HCT116 (cell line): ENCODE data around the gene FOXL2. TPM values are rescaled to one million over a fixed set of nuclear protein-coding genes. Genes with fewer than 3 reads are reported as not detected.

Experiments used
- ATAC-seq: fragments of 200-7000 bp; cut with Tn5 transposase; 2 replicates; pipeline ENCODE4 v1.9.1; 2020; ENCODE audit warnings: mild to moderate bottlenecking, moderate library complexity
- BruUV-seq: library from RNA; stranded (reverse); fragments of 400-500 nt; replicated peaks from 2 replicates; lab custom pipeline; 2021; lab: Mats Ljungman, UMichigan
- CTCF ChIA-PET: fragments of 300-600 bp; sonication (Branson Sonifier 250); formaldehyde crosslinking; loops from one replicate; lab custom pipeline; 2021; ENCODE audit warnings: antibody characterized with exemption; lab: Charles Lee
- POLR2A ChIA-PET: fragments of 300-600, 350-600 bp; sonication (Branson Sonifier 250); formaldehyde crosslinking; loops from one replicate; lab custom pipeline; 2021; ENCODE audit warnings: antibody characterized with exemption; lab: Charles Lee
- RAD21 ChIA-PET, 2 experiments: fragments of 300-600 bp; sonication (Branson Sonifier 250); formaldehyde crosslinking; loops; one replicate each; lab custom pipeline; 2023; ENCODE audit warnings: low total read pairs in 2 of 2; ENCODE audit not compliant: uncharacterized antibody in 2 of 2, unreplicated experiment in 2 of 2, low non-redundant PET in 1 of 2; lab: Charles Lee
- DNase-seq: peaks from one replicate; pipeline ENCODE4 v3.0.0-alpha.2; 2010; ENCODE audit warnings: low read depth, low spot score
- H2AFZ ChIP-seq: fragments of 200-600 bp; shearing (Covaris generic), sonication (generic); 2 replicates; pipeline ENCODE4 v1.6.1; 2017; ENCODE audit warnings: low read depth, mixed run types, mixed read lengths, antibody characterized with exemption, low read length; ENCODE audit not compliant: poor library complexity, severe bottlenecking
- H3K27ac ChIP-seq: 2 replicates; pipeline ENCODE4 v1.5.1; 2012; ENCODE audit warnings: low read depth, low read length
- H3K27me3 ChIP-seq: fragments of 200-600 bp; sonication (generic); 2 replicates; pipeline ENCODE4 v1.6.1; 2016; ENCODE audit warnings: mixed run types, low read length, mixed read lengths; ENCODE audit not compliant: insufficient read depth
- H3K36me3 ChIP-seq, 2 experiments: fragments of 200-500 bp in 1 of 2; fragments of 200-600 bp in 1 of 2; sonication (Bioruptor generic) in 1 of 2; sonication (generic) in 1 of 2; 2 replicates each; pipeline versions ENCODE4 v1.5.1 to v1.6.1; 2014 to 2016; ENCODE audit warnings: low read length in 2 of 2, inconsistent platforms in 1 of 2, mixed read lengths in 1 of 2, mixed run types in 1 of 2; ENCODE audit not compliant: insufficient read depth in 2 of 2, control insufficient read depth in 1 of 2
- H3K4me1 ChIP-seq, 2 experiments: fragments of 200-600 bp in 1 of 2; sonication (generic) in 1 of 2; 2 replicates each; pipeline versions ENCODE4 v1.5.1 to v1.6.1; 2012 to 2017; ENCODE audit warnings: low read length in 2 of 2, inconsistent platforms in 1 of 2, mild to moderate bottlenecking in 1 of 2, mixed read lengths in 1 of 2, mixed run types in 1 of 2, moderate library complexity in 1 of 2; ENCODE audit not compliant: insufficient read depth in 2 of 2, control insufficient read depth in 1 of 2
- H3K4me2 ChIP-seq: fragments of 200-600 bp; sonication (generic); 2 replicates; pipeline ENCODE4 v1.6.1; 2017; ENCODE audit warnings: mixed run types, low read length, mixed read lengths
- H3K4me3 ChIP-seq, 2 experiments: fragments of 200-600 bp in 1 of 2; sonication (generic) in 1 of 2; replicated peaks in 1 of 2; 2 replicates each; pipeline ENCODE4 v1.5.1; 2011 to 2016; ENCODE audit warnings: low read length in 2 of 2, control low read depth in 1 of 2, low read depth in 1 of 2, mild to moderate bottlenecking in 1 of 2, mixed read lengths in 1 of 2, mixed run types in 1 of 2
- H3K79me2 ChIP-seq: fragments of 200-600 bp; sonication (generic); 2 replicates; pipeline ENCODE4 v1.6.1; 2017; ENCODE audit warnings: mild to moderate bottlenecking, mixed run types, low read length, moderate library complexity, mixed read lengths; ENCODE audit not compliant: insufficient read depth
- H3K9ac ChIP-seq: fragments of 200-600 bp; sonication (generic); 2 replicates; pipeline ENCODE4 v1.6.1; 2016; ENCODE audit warnings: low read length, mixed read lengths
- H3K9me2 ChIP-seq: fragments of 200-600 bp; sonication (generic), shearing (Covaris generic); 2 replicates; pipeline ENCODE4 v1.6.1; 2017; ENCODE audit warnings: mixed run types, mild to moderate bottlenecking, moderate library complexity; ENCODE audit not compliant: insufficient read depth
- H3K9me3 ChIP-seq, 2 experiments: fragments of 200-500 bp in 1 of 2; fragments of 200-600 bp in 1 of 2; sonication (Bioruptor generic) in 1 of 2; sonication (generic) in 1 of 2; 2 replicates each; pipeline ENCODE4 v1.6.1; 2014 to 2017; ENCODE audit warnings: low read length in 2 of 2, mixed read lengths in 2 of 2, inconsistent platforms in 1 of 2, low read depth in 1 of 2, mild to moderate bottlenecking in 1 of 2, mixed run types in 1 of 2, moderate library complexity in 1 of 2; ENCODE audit not compliant: control insufficient read depth in 1 of 2, insufficient read depth in 1 of 2
- H4K20me1 ChIP-seq: fragments of 200-600 bp; sonication (generic), shearing (Covaris generic); 2 replicates; pipeline ENCODE4 v1.6.1; 2017; ENCODE audit warnings: mixed run types, mild to moderate bottlenecking, moderate library complexity; ENCODE audit not compliant: insufficient read depth
- JUND ChIP-seq: IDR thresholded peaks from 2 replicates; pipeline ENCODE4 v1.6.1; 2012
- POLR2AphosphoS5 ChIP-seq: IDR thresholded peaks from 2 replicates; pipeline ENCODE4 v1.6.1; 2011; ENCODE audit warnings: mild to moderate bottlenecking, low read depth, low read length, moderate library complexity
- SP1 ChIP-seq: IDR thresholded peaks from 2 replicates; pipeline ENCODE4 v1.6.1; 2012; ENCODE audit warnings: low read depth
- YY1 ChIP-seq: IDR thresholded peaks from 2 replicates; pipeline ENCODE4 v1.6.1; 2011; ENCODE audit warnings: low read length, low read depth, moderate library complexity, mild to moderate bottlenecking; ENCODE audit not compliant: insufficient replicate concordance; ENCODE audit errors: extremely low read depth
- ZFX ChIP-seq: fragments of 450-650 bp; IDR thresholded peaks from 2 replicates; pipeline ENCODE4 v1.6.1; 2017
- intact Hi-C: fragments of 100-400 bp; cut with micrococcal nuclease; formaldehyde crosslinking; loops from 2 replicates; pipeline ENCODE4 v1.10.0; 2022
- total RNA-seq: library from RNA; stranded (reverse); gene quantifications from one replicate; pipeline ENCODE4 v1.2.1, GENCODE V29; 2021; ENCODE audit not compliant: unreplicated experiment
- TF ChIP-seq, protein P1 (sequence below): IDR thresholded peaks from 2 replicates; pipeline ENCODE4 v1.6.1; 2012
- TF ChIP-seq, protein P2 (sequence below): IDR thresholded peaks from 2 replicates; pipeline ENCODE4 v1.6.1; 2012; ENCODE audit warnings: low read depth

The FOXL2 gene
- total RNA-seq, 1 experiment from 2014 or later = not detected

DNA sequence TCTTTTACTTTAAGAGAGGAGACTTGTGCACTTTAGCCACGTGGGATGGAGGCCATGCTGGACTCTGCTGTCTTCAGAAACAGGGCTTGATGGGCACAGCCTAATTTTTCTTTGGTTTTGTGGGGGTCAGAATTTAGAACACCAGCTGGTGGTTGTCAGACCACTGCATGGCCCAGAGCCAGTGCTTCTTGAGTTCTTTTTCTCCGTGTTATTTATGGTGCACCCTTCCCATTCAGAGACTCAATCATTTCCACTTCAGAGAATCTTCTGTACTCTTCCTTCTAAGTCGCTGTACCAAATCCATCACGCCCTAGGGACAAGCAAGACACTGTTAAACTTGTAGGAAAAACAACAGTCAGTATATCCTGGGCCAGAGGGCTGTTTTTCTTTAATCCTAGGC lies 39.0 kb upstream of the FOXL2 start:
- H3K79me2 ChIP-seq = no peaks in the 10 kb centered on the region
- no peaks in the 10 kb centered on the region for H3K4me1 ChIP-seq
- ATAC-seq (no peak), DNase-seq (no peak)
- H3K36me3 ChIP-seq = no peaks in the 10 kb centered on the region
- H2AFZ ChIP-seq = no peak overlapping the region
- H3K4me2 ChIP-seq = no peak overlapping the region
- no peak for TF ChIP-seq POLR2AphosphoS5
- TF ChIP-seq YY1 = no peak
- TF ChIP-seq JUND = no peak
- no peak for TF ChIP-seq ZFX
- no peak for TF ChIP-seq SP1
- TF ChIP-seq, protein P1, sequence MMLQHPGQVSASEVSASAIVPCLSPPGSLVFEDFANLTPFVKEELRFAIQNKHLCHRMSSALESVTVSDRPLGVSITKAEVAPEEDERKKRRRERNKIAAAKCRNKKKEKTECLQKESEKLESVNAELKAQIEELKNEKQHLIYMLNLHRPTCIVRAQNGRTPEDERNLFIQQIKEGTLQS = no peak
- CTCF ChIA-PET = no interaction called here
- H3K27ac ChIP-seq = no peak overlapping the region
- H3K4me3 ChIP-seq = no peak overlapping the region
- H3K9ac ChIP-seq = no peak overlapping the region
- BruUV-seq = no TSS peak
- RAD21 ChIA-PET = no interaction called here
- intact Hi-C loops = no loop called here
- no peaks in the 10 kb centered on the region for H3K27me3 ChIP-seq
- no peaks in the 10 kb centered on the region for H4K20me1 ChIP-seq
- H3K9me3 ChIP-seq = no peaks in the 10 kb centered on the region
- POLR2A ChIA-PET = no interaction called here
- H3K9me2 ChIP-seq = no peaks in the 10 kb centered on the region

DNA sequence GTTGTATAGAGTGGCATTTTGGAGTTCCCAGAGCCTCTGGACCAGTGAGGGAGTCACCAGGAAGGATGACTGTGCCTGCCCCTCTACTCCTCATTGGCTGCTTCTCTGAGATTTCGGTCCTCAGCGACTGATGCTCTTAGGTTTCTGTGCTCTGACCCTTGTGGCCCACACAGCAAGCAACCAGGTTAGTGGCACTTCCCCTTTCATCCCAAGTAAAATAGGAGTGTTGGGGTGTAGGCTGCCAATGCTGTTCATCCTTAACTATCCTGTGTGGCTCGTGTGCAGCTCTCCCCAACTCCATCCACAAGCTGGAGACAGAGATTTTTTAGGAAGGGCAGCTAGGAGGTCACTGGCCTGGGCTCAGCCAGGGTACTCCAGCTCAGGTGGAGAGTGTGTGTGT lies 37.9 kb upstream of the FOXL2 start:
- ChIA-PET RAD21 (no interaction called here), CTCF (no interaction called here), POLR2A (no interaction called here)
- peaks cover 0 to 2% of the 10 kb centered on the region in 2 experiments; a peak in 1 of 4 replicates for H3K4me1 ChIP-seq
- no peaks in the 10 kb centered on the region for H3K79me2 ChIP-seq
- no peaks in the 10 kb centered on the region for H4K20me1 ChIP-seq
- no peaks in the 10 kb centered on the region for H3K9me2 ChIP-seq
- ATAC-seq (no peak), DNase-seq (no peak)
- no TSS peak for BruUV-seq
- H3K9ac ChIP-seq = no peak overlapping the region
- TF ChIP-seq ZFX = 0 out of 2 replicates have a peak, but pooled peaks have one; percentile 17
- TF ChIP-seq, protein P2, sequence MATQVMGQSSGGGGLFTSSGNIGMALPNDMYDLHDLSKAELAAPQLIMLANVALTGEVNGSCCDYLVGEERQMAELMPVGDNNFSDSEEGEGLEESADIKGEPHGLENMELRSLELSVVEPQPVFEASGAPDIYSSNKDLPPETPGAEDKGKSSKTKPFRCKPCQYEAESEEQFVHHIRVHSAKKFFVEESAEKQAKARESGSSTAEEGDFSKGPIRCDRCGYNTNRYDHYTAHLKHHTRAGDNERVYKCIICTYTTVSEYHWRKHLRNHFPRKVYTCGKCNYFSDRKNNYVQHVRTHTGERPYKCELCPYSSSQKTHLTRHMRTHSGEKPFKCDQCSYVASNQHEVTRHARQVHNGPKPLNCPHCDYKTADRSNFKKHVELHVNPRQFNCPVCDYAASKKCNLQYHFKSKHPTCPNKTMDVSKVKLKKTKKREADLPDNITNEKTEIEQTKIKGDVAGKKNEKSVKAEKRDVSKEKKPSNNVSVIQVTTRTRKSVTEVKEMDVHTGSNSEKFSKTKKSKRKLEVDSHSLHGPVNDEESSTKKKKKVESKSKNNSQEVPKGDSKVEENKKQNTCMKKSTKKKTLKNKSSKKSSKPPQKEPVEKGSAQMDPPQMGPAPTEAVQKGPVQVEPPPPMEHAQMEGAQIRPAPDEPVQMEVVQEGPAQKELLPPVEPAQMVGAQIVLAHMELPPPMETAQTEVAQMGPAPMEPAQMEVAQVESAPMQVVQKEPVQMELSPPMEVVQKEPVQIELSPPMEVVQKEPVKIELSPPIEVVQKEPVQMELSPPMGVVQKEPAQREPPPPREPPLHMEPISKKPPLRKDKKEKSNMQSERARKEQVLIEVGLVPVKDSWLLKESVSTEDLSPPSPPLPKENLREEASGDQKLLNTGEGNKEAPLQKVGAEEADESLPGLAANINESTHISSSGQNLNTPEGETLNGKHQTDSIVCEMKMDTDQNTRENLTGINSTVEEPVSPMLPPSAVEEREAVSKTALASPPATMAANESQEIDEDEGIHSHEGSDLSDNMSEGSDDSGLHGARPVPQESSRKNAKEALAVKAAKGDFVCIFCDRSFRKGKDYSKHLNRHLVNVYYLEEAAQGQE = no peak
- no peak overlapping the region for H3K4me3 ChIP-seq
- no peak overlapping the region for H2AFZ ChIP-seq
- no peak overlapping the region for H3K4me2 ChIP-seq
- intact Hi-C loops = no loop called here
- no peak overlapping the region for H3K27ac ChIP-seq
- H3K27me3 ChIP-seq = no peaks in the 10 kb centered on the region
- no peaks in the 10 kb centered on the region for H3K9me3 ChIP-seq
- no peaks in the 10 kb centered on the region for H3K36me3 ChIP-seq
